ENCODE results near the gene WDR88. TPM values are rescaled to one million over a fixed set of nuclear protein-coding genes. Genes with fewer than 3 reads are reported as not detected.
"Not testable (repeated sequence)": the region's sequence is repeated elsewhere in the genome, so short reads cannot be mapped to it uniquely, and the experiment has no call there.

WDR88 gene
- total and polyA plus RNA-seq, 2 donors from 2014 or later, result not detected

- DNase-seq (no peak), FAIRE-seq (no peak)
- Histone ChIP-seq H3K4me1 (ENCODE audit: control insufficient read depth in 2 of 3, insufficient read depth in 2 of 3, low read depth in 1 of 3, low read length in 3 of 3) (no peaks in the 10 kb centered on the region), H3K9ac (ENCODE audit: low read length in 3 of 3) (no peak overlapping the region), H3K9me3 (ENCODE audit: control insufficient read depth in 2 of 3, insufficient read depth in 1 of 3, low read length in 3 of 3) (no peaks in the 10 kb centered on the region), H3K36me3 (ENCODE audit: control insufficient read depth in 2 of 3, insufficient read depth in 3 of 3, low read length in 3 of 3) (no peaks in the 10 kb centered on the region), H3K4me3 (ENCODE audit: low read length in 3 of 3) (no peak overlapping the region), H3K27ac (ENCODE audit: low read depth in 2 of 2, low read length in 2 of 2) (no peak overlapping the region), H3K27me3 (ENCODE audit: control insufficient read depth, insufficient read depth, low read length) (no peaks in the 10 kb centered on the region)
- intact Hi-C loops (cut with DNase I), result no loop called here
- TF ChIP-seq, protein P1, sequence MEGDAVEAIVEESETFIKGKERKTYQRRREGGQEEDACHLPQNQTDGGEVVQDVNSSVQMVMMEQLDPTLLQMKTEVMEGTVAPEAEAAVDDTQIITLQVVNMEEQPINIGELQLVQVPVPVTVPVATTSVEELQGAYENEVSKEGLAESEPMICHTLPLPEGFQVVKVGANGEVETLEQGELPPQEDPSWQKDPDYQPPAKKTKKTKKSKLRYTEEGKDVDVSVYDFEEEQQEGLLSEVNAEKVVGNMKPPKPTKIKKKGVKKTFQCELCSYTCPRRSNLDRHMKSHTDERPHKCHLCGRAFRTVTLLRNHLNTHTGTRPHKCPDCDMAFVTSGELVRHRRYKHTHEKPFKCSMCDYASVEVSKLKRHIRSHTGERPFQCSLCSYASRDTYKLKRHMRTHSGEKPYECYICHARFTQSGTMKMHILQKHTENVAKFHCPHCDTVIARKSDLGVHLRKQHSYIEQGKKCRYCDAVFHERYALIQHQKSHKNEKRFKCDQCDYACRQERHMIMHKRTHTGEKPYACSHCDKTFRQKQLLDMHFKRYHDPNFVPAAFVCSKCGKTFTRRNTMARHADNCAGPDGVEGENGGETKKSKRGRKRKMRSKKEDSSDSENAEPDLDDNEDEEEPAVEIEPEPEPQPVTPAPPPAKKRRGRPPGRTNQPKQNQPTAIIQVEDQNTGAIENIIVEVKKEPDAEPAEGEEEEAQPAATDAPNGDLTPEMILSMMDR (IDR thresholded peaks at IDR 0.05; ENCODE audit: borderline replicate concordance, extremely low read depth, insufficient read depth), result no peak
These were observed 19.1 kb downstream of the WDR88 start for GRCh38 chr19:33150852-33151518.

- Histone ChIP-seq H3K27ac (ENCODE audit: low read depth in 2 of 2, low read length in 2 of 2) (no peak overlapping the region), H3K9me3 (ENCODE audit: control insufficient read depth in 2 of 3, insufficient read depth in 1 of 3, low read length in 3 of 3) (no peaks in the 10 kb centered on the region), H3K27me3 (ENCODE audit: control insufficient read depth, insufficient read depth, low read length) (no peaks in the 10 kb centered on the region), H3K36me3 (ENCODE audit: control insufficient read depth in 2 of 3, insufficient read depth in 3 of 3, low read length in 3 of 3) (no peaks in the 10 kb centered on the region), H3K4me3 (ENCODE audit: low read length in 3 of 3) (no peak overlapping the region), H3K9ac (ENCODE audit: low read length in 3 of 3) (no peak overlapping the region), H3K4me1 (ENCODE audit: control insufficient read depth in 2 of 3, insufficient read depth in 2 of 3, low read depth in 1 of 3, low read length in 3 of 3) (no peaks in the 10 kb centered on the region)
- no peak for FAIRE-seq
- no peak for DNase-seq
- intact Hi-C loops (cut with DNase I), result no loop called here
- TF ChIP-seq, protein P1 (IDR thresholded peaks at IDR 0.05; ENCODE audit: borderline replicate concordance, extremely low read depth, insufficient read depth), result no peak
These were observed 20.3 kb downstream of the WDR88 start for GRCh38 chr19:33152176-33152575.

GRCh38 chr19:33152625-33153024 is 20.7 kb downstream of the WDR88 start:
- DNase-seq; FAIRE-seq; H3K4me1 ChIP-seq (ENCODE audit: control insufficient read depth in 2 of 3, insufficient read depth in 2 of 3, low read depth in 1 of 3, low read length in 3 of 3); intact Hi-C loops (cut with DNase I); H3K9ac ChIP-seq (ENCODE audit: low read length in 3 of 3); H3K27me3 ChIP-seq (ENCODE audit: control insufficient read depth, insufficient read depth, low read length); H3K27ac ChIP-seq (ENCODE audit: low read depth in 2 of 2, low read length in 2 of 2); H3K36me3 ChIP-seq (ENCODE audit: control insufficient read depth in 2 of 3, insufficient read depth in 3 of 3, low read length in 3 of 3); H3K9me3 ChIP-seq (ENCODE audit: control insufficient read depth in 2 of 3, insufficient read depth in 1 of 3, low read length in 3 of 3); H3K4me3 ChIP-seq (ENCODE audit: low read length in 3 of 3): not testable (repeated sequence)

DNA sequence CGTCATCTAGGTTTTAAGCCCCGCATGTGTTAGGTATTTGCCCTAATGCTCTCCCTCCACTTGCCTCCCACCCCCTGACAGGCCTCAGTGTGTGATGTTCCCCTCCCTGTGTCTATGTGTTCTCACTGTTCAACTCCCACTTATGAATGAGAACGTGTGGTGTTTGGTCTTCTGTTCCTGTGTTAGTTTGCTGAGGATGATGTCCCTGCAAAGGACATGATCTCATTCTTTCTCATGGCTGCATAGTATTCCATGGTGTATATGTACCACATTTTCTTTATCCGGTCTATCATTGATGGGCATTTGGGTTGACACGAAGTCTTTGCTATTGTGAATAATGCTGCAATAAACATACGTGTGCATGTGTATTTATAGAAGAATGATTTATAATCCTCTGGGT is 22.4 kb downstream of the WDR88 start:
- H3K9ac ChIP-seq (ENCODE audit: low read length in 3 of 3); FAIRE-seq; intact Hi-C loops (cut with DNase I): not testable (repeated sequence)

More for the DNA sequence above, 22.4 kb downstream of the WDR88 start:
- not testable (repeated sequence) for H3K4me3 ChIP-seq (ENCODE audit: low read length in 3 of 3); H3K27me3 ChIP-seq (ENCODE audit: control insufficient read depth, insufficient read depth, low read length); H3K4me1 ChIP-seq (ENCODE audit: control insufficient read depth in 2 of 3, insufficient read depth in 2 of 3, low read depth in 1 of 3, low read length in 3 of 3); H3K27ac ChIP-seq (ENCODE audit: low read depth in 2 of 2, low read length in 2 of 2); DNase-seq; H3K9me3 ChIP-seq (ENCODE audit: control insufficient read depth in 2 of 3, insufficient read depth in 1 of 3, low read length in 3 of 3); H3K36me3 ChIP-seq (ENCODE audit: control insufficient read depth in 2 of 3, insufficient read depth in 3 of 3, low read length in 3 of 3)

Measured in kidney (tissue), 14 donors.